Measurements from ENCODE around the gene LITAF. TPM values are rescaled to one million over a fixed set of nuclear protein-coding genes. Genes with fewer than 3 reads are reported as not detected.

LITAF gene
- total RNA-seq, 1 donor from 2014 or later: 55.8 TPM

DNA sequence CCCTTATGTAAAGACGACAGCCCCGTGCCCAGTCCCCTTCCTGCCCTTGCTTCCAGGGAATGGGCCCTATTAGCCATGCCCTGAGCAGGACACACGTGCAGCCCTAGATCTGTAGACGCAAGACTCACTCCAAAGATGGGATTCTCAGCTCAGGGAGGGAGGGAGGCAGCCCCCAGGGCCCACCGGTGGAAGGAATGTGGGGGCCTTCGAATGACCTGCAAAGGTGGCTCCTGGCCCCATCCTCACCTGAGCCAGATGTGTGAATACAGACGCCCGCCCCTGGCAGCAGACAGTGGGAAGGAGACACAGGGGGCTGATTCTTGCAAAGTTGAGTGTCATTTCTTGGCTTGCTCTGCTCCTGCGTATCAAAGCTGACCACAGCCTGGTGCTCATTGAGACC lies 47.8 kb downstream of the LITAF start:
- TF ChIP-seq, protein P1, sequence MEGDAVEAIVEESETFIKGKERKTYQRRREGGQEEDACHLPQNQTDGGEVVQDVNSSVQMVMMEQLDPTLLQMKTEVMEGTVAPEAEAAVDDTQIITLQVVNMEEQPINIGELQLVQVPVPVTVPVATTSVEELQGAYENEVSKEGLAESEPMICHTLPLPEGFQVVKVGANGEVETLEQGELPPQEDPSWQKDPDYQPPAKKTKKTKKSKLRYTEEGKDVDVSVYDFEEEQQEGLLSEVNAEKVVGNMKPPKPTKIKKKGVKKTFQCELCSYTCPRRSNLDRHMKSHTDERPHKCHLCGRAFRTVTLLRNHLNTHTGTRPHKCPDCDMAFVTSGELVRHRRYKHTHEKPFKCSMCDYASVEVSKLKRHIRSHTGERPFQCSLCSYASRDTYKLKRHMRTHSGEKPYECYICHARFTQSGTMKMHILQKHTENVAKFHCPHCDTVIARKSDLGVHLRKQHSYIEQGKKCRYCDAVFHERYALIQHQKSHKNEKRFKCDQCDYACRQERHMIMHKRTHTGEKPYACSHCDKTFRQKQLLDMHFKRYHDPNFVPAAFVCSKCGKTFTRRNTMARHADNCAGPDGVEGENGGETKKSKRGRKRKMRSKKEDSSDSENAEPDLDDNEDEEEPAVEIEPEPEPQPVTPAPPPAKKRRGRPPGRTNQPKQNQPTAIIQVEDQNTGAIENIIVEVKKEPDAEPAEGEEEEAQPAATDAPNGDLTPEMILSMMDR (IDR thresholded peaks at IDR 0.05; ENCODE audit: insufficient read depth, low read length, poor library complexity, severe bottlenecking): no peak

DNA sequence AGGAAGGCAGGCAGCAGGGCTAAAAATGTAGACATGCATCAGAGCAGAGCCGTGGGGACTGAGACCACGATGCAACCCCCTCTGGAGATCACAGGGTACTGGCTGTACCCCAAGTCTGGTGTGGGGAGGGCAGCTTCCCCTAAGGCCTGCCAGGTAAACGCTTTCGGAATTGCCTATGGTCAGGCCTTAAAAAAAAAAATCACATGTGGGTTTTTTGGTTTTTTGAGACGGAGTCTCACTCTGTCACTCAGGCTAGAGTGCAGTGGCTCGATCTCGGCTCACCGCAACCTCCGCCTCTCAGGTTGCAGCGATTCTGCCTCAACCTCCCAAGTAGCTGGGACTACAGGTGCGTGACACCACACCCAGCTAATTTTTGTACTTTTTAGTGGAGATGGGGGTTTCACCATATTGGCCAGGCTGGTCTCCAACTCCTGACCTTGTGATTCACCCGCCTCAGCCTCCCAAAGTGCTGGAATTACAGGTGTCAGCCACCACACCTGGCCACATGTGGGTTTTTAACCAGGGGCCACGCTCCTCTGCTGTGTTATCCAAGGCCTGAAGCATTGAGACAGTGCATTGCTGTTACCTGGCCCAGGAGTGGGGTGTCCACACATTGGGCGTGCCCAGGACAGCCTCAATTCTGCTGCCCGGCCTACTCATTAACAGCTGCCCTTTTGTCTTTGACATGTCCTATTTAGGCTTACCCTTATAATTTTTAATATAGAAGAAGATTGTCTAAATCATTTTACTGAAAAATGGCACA lies 50.4 kb downstream of the LITAF start:
- no peak overlapping the region for H3K4me3 ChIP-seq (ENCODE audit: low read depth, low read length)
- no peaks in the 10 kb centered on the region for H3K36me3 ChIP-seq (ENCODE audit: control insufficient read depth, insufficient read depth, low read length)
- no peak for DNase-seq (ENCODE audit: low read depth)
- no peaks in the 10 kb centered on the region for H3K27me3 ChIP-seq (ENCODE audit: control insufficient read depth, insufficient read depth, low read length)
- TF ChIP-seq, protein P1 (IDR thresholded peaks at IDR 0.05; ENCODE audit: insufficient read depth, low read length, poor library complexity, severe bottlenecking): no peak

More for the DNA sequence above, 47.8 kb downstream of the LITAF start:
- DNase-seq (ENCODE audit: low read depth): no peak
- Histone ChIP-seq H3K36me3 (ENCODE audit: control insufficient read depth, insufficient read depth, low read length) (no peaks in the 10 kb centered on the region), H3K27me3 (ENCODE audit: control insufficient read depth, insufficient read depth, low read length) (no peaks in the 10 kb centered on the region), H3K4me3 (ENCODE audit: low read depth, low read length) (no peak overlapping the region)

DNA sequence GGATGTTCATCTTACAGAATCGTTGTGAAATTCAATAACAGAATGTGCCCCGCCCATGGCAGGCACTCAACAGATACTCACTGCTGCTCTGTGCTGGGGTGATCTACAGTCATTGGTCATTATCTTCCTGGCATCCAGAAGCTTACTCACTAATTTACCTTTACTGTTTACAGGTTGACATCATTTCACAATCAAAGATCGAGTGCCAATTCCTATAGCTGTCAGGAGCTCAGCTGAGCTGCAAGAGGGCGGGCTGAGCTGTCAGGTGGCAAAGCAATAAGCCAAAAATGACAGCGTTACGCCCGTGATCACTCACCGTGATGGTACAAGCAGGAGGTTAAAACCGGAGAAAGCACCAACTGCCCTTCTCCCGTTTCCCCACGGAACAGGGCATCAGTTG lies 51.2 kb downstream of the LITAF start:
- Histone ChIP-seq H3K36me3 (ENCODE audit: control insufficient read depth, insufficient read depth, low read length) (no peaks in the 10 kb centered on the region), H3K4me3 (ENCODE audit: low read depth, low read length) (no peak overlapping the region), H3K27me3 (ENCODE audit: control insufficient read depth, insufficient read depth, low read length) (no peaks in the 10 kb centered on the region)
- TF ChIP-seq, protein P1 (IDR thresholded peaks at IDR 0.05; ENCODE audit: insufficient read depth, low read length, poor library complexity, severe bottlenecking): no peak
- no peak for DNase-seq (ENCODE audit: low read depth)

DNA sequence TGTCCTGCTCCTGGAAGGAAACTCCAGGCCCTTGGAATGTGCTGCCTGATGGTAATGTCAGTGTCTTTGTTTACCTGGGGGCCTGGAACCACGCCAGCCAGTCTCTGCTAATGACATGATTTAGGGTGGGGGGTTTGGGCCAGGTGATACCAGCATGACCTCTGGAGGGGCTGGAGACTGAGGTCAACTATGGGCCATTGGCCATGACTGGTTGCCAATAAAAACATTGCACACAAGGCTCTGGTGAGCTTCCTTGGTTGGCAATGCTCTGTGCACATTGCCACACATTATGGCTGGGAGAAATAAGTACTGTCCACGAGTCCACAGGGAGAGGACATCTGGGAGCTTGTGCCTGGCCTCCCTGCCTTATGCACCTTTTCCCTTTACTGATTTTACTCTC lies 52.5 kb downstream of the LITAF start:
- no peak for DNase-seq (ENCODE audit: low read depth)
- H3K27me3 ChIP-seq (ENCODE audit: control insufficient read depth, insufficient read depth, low read length): no peaks in the 10 kb centered on the region
- TF ChIP-seq, protein P1 (IDR thresholded peaks at IDR 0.05; ENCODE audit: insufficient read depth, low read length, poor library complexity, severe bottlenecking): no peak
- H3K36me3 ChIP-seq (ENCODE audit: control insufficient read depth, insufficient read depth, low read length): no peaks in the 10 kb centered on the region
- H3K4me3 ChIP-seq (ENCODE audit: low read depth, low read length): no peak overlapping the region

DNA sequence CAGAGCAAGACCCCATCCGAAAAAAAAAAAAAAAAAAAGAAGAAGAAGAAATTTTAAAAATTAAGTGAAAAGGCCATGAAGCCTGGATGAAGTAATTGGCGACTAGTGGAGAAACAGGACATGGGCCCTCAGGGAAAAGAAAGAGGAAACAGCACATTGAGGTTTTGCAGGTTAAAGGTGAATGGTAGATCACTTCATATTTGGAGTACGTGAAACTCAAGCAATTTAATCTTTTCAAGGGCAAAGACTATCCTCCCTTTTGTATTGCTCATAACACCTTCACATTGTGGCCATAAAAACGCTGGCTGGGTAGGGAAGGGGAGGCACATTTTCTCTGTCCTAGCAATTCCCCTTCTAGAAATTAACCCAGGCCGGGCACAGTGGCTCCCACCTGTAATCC lies 53.1 kb downstream of the LITAF start:
- Histone ChIP-seq H3K4me3 (ENCODE audit: low read depth, low read length) (no peak overlapping the region), H3K36me3 (ENCODE audit: control insufficient read depth, insufficient read depth, low read length) (no peaks in the 10 kb centered on the region), H3K27me3 (ENCODE audit: control insufficient read depth, insufficient read depth, low read length) (no peaks in the 10 kb centered on the region)
- TF ChIP-seq, protein P1 (IDR thresholded peaks at IDR 0.05; ENCODE audit: insufficient read depth, low read length, poor library complexity, severe bottlenecking): no peak
- no peak for DNase-seq (ENCODE audit: low read depth)

Measured in kidney epithelial cell (primary cell).